HepG2 (cell line): ENCODE results near the gene ACSL1. TPM values are rescaled to one million over a fixed set of nuclear protein-coding genes. Genes with fewer than 3 reads are reported as not detected.

Experiments used
- ATAC-seq: fragments of 200-7000 bp; cut with Tn5 transposase; 3 replicates; pipeline ENCODE4 v1.9.1; 2020; ENCODE audit warnings: mild to moderate bottlenecking, moderate library complexity
- BruUV-seq: library from RNA; stranded (reverse); fragments of 400-500 nt; replicated peaks from 2 replicates; lab custom pipeline; 2021; lab: Mats Ljungman, UMichigan
- CTCF ChIA-PET: fragments of 300-600 bp; formaldehyde crosslinking; extraction: SDS; loops from one replicate; lab custom pipeline; 2021; ENCODE audit warnings: low total read pairs, inconsistent platforms, low intra/inter-chr PET ratio; lab: Yijun Ruan, JAX
- POLR2A ChIA-PET: fragments of 350-600 bp; sonication (Branson Sonifier 250); formaldehyde crosslinking; loops from one replicate; lab custom pipeline; 2020; ENCODE audit warnings: antibody characterized with exemption, inconsistent platforms; lab: Yijun Ruan, JAX
- DNase-seq: peaks from one replicate; pipeline ENCODE4 v3.0.0-alpha.2; 2015; ENCODE audit warnings: low spot score
- FAIRE-seq: peaks from 3 replicates; lab custom pipeline; 2011; peaks lifted over from hg19 to GRCh38; lab: Jason Lieb, UNC
- H2AFZ ChIP-seq: one replicate; pipeline ENCODE4 v1.6.1; 2011; ENCODE audit warnings: low read length, inconsistent platforms
- H3K27ac ChIP-seq: fragments of 300-600 bp; 3 replicates; pipeline ENCODE4 v1.8.0; 2011; ENCODE audit warnings: mixed run types, mild to moderate bottlenecking, mixed read lengths, low read length, inconsistent platforms; ENCODE audit not compliant: insufficient read depth; ENCODE audit errors: extremely low read length
- H3K27me3 ChIP-seq, 2 experiments: fragments of 200-600 bp in 1 of 2; 2 replicates in 1 of 2; 3 replicates in 1 of 2; pipeline versions ENCODE4 v1.6.0 to v1.8.0; 2011; ENCODE audit warnings: low read length in 2 of 2, mild to moderate bottlenecking in 2 of 2, moderate library complexity in 2 of 2, inconsistent platforms in 1 of 2; ENCODE audit not compliant: insufficient read depth in 2 of 2, control insufficient read depth in 1 of 2
- H3K36me3 ChIP-seq, 2 experiments: fragments of 200-600 bp in 1 of 2; replicated peaks in 1 of 2; 2 replicates in 1 of 2; 3 replicates in 1 of 2; pipeline versions ENCODE4 v1.5.1 to v1.8.0; 2011; ENCODE audit warnings: low read length in 2 of 2, inconsistent platforms in 1 of 2; ENCODE audit not compliant: insufficient read depth in 2 of 2, control insufficient read depth in 1 of 2
- H3K4me1 ChIP-seq: 2 replicates; pipeline ENCODE4 v1.5.1; 2012; ENCODE audit warnings: low read length, inconsistent platforms; ENCODE audit not compliant: insufficient read depth
- H3K4me2 ChIP-seq: 2 replicates; pipeline ENCODE4 v1.6.0; 2011; ENCODE audit warnings: low read depth, low read length, inconsistent platforms
- H3K4me3 ChIP-seq, 3 experiments: fragments of 200-600 bp in 1 of 3; sonication (generic), shearing (Covaris generic) in 1 of 3; replicated peaks in 1 of 3; 2 replicates each; pipeline ENCODE4 v1.5.1; 2011 to 2016; ENCODE audit warnings: low read length in 3 of 3, inconsistent platforms in 2 of 3, low read depth in 2 of 3, mild to moderate bottlenecking in 2 of 3, control low read depth in 1 of 3, mixed read lengths in 1 of 3; ENCODE audit not compliant: insufficient read depth in 1 of 3
- H3K79me2 ChIP-seq: one replicate; pipeline ENCODE4 v1.6.1; 2011; ENCODE audit warnings: low read length, inconsistent platforms; ENCODE audit not compliant: insufficient read depth
- H3K9ac ChIP-seq: 2 replicates; pipeline ENCODE4 v1.6.0; 2011; ENCODE audit warnings: mild to moderate bottlenecking, low read depth, low read length, inconsistent platforms; ENCODE audit not compliant: insufficient read depth
- H3K9me3 ChIP-seq: 2 replicates; pipeline ENCODE4 v1.5.1; 2012; ENCODE audit warnings: mild to moderate bottlenecking, low read length
- H4K20me1 ChIP-seq: 2 replicates; pipeline ENCODE4 v1.6.0; 2011; ENCODE audit warnings: inconsistent platforms, mild to moderate bottlenecking, low read length, moderate library complexity; ENCODE audit not compliant: insufficient read depth
- ASH2L ChIP-seq: fragments of 300-600, 200-600 bp; sonication (generic); IDR thresholded peaks from 2 replicates; pipeline ENCODE4 v1.7.0; 2017; ENCODE audit warnings: low read depth, mild to moderate bottlenecking, moderate library complexity, mixed read lengths, low read length; ENCODE audit not compliant: insufficient read length
- ATM ChIP-seq: fragments of 450-650 bp; IDR thresholded peaks from 2 replicates; pipeline ENCODE4 v1.7.1; 2017; ENCODE audit warnings: mild to moderate bottlenecking, borderline replicate concordance
- ESRRA ChIP-seq: sonication (generic); formaldehyde crosslinking; IDR thresholded peaks from 2 replicates; pipeline ENCODE4 v1.5.1; 2020; ENCODE audit warnings: mild to moderate bottlenecking, low read depth, missing genetic modification reagents
- GABPA ChIP-seq, 2 experiments: IDR thresholded peaks; 2 replicates each; pipeline ENCODE4 v1.6.1; 2011 to 2016; ENCODE audit warnings: low read depth in 2 of 2, low read length in 1 of 2, missing biosample characterization in 1 of 2, missing genetic modification characterization in 1 of 2
- MED13 ChIP-seq: sonication (generic); formaldehyde crosslinking; IDR thresholded peaks from 2 replicates; pipeline ENCODE4 v1.5.0; 2020; ENCODE audit warnings: missing genetic modification reagents
- MIER3 ChIP-seq: IDR thresholded peaks from 2 replicates; pipeline ENCODE4 v1.6.1; 2016; ENCODE audit warnings: missing compliant biosample characterization, borderline replicate concordance
- NFKBIZ ChIP-seq: IDR thresholded peaks from 2 replicates; pipeline ENCODE4 v1.6.1; 2018; ENCODE audit warnings: missing genetic modification reagents, missing compliant biosample characterization
- RBAK ChIP-seq: sonication (generic); formaldehyde crosslinking; IDR thresholded peaks from 2 replicates; pipeline ENCODE4 v1.5.1; 2020; ENCODE audit warnings: mild to moderate bottlenecking, missing genetic modification reagents
- TBX2 ChIP-seq: sonication (generic); formaldehyde crosslinking; IDR thresholded peaks from 2 replicates; pipeline ENCODE4 v1.5.0; 2020; ENCODE audit warnings: missing genetic modification reagents, mild to moderate bottlenecking, borderline replicate concordance
- XRCC5 ChIP-seq: fragments of 200-400 bp; formaldehyde crosslinking; optimal IDR thresholded peaks from 2 replicates; pipeline ENCODE3; 2017; ENCODE audit warnings: mild to moderate bottlenecking, low read length
- ZNF256 ChIP-seq: sonication (generic); formaldehyde crosslinking; conservative IDR thresholded peaks from 2 replicates; pipeline ENCODE4 v1.4.0; 2020; ENCODE audit warnings: missing genetic modification reagents
- ZNF3 ChIP-seq: IDR thresholded peaks from 2 replicates; pipeline ENCODE4 v1.7.0; 2017; ENCODE audit warnings: inconsistent platforms
- WGBS: methylation state at CpG from one replicate; pipeline ENCODE4 v1.1.6; 2017; ENCODE audit warnings: low lambda C conversion rate; 5-methylcytosine and 5-hydroxymethylcytosine counted together
- in situ Hi-C: cut with HindIII; loops from 2 replicates; pipeline ENCODE4 v1.10.0; 2017; ENCODE audit warnings: low pct_unique_long_range_greater_than_20kb; ENCODE audit not compliant: extremely low pct_ligation_motif_present
- intact Hi-C: fragments of 100-400 bp; cut with micrococcal nuclease; formaldehyde crosslinking; loops from one replicate; pipeline ENCODE4 v1.10.0; 2022; ENCODE audit not compliant: unreplicated experiment
- polyA plus RNA-seq, 8 experiments: library from polyadenylated mRNA; depleted of rRNA in 3 of 8; stranded (reverse) in 7 of 8; unstranded in 1 of 8; fragments of >200 nt; fragmentation: Illumina TruSeq in 4 of 8; extraction: Trizol in 4 of 8; gene quantifications; 2 replicates each; pipeline versions ENCODE4 v1.2.1 to v1.2.3, GENCODE V29; 2011 to 2016; ENCODE audit warnings: low read depth in 4 of 8, missing spikeins in 1 of 8, mixed read lengths in 1 of 8; ENCODE audit not compliant: insufficient read depth in 1 of 8
- total RNA-seq, 5 experiments: library from RNA; depleted of rRNA; stranded (reverse); fragments of >200 nt; fragmentation: Illumina TruSeq; extraction: Trizol; gene quantifications; 2 replicates each; pipeline ENCODE4 v1.2.3, GENCODE V29; 2016; ENCODE audit warnings: low read depth in 1 of 5
- TF ChIP-seq, protein P1 (sequence below): sonication (generic); formaldehyde crosslinking; IDR thresholded peaks from 2 replicates; pipeline ENCODE4 v1.5.0; 2020; ENCODE audit warnings: missing genetic modification reagents
- TF ChIP-seq, protein P2 (sequence below): sonication (generic); formaldehyde crosslinking; IDR thresholded peaks from 2 replicates; pipeline ENCODE4 v1.8.0; 2022; ENCODE audit warnings: mild to moderate bottlenecking, missing genetic modification reagents
- TF ChIP-seq, protein P3 (sequence below): sonication (generic); formaldehyde crosslinking; IDR thresholded peaks from 2 replicates; pipeline ENCODE4 v1.8.0; 2022; ENCODE audit warnings: missing genetic modification reagents, low read depth, mild to moderate bottlenecking, borderline replicate concordance
- TF ChIP-seq, protein P4 (sequence below): sonication (generic); formaldehyde crosslinking; IDR thresholded peaks from 2 replicates; pipeline ENCODE4 v1.9.0; 2021; ENCODE audit warnings: missing genetic modification reagents, mild to moderate bottlenecking, borderline replicate concordance
- TF ChIP-seq, protein P5 (sequence below): sonication (generic); formaldehyde crosslinking; IDR thresholded peaks from 2 replicates; pipeline ENCODE4 v1.4.0; 2020; ENCODE audit warnings: missing genetic modification reagents
- TF ChIP-seq, protein P6 (sequence below): sonication (generic); formaldehyde crosslinking; conservative IDR thresholded peaks from 2 replicates; pipeline ENCODE4 v1.8.0; 2022; ENCODE audit warnings: low read depth, missing genetic modification reagents

ACSL1 gene
- total and polyA plus RNA-seq, 2 of the 13 experiments (the other 11 are each of a cell fraction or from before 2014, with no cell fraction given) = 10.0 to 29.8 TPM

DNA sequence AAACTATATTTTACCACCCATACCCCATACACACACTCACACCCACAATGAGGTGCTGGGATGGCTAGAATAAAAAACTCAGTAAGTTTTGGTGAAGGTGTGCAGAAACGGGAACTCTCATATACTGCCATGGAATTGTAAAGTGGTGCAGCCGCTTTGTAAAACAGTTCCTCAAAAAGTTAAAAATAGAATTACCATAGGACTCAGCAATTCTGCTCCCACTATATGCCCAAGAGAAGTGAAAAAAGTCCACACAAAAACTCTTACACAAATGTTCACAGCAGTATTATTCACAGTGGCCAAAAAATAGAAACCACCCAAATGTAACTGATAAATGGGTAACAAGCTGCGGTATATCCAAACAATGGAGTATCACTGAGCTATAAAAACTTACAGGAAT lies 98.3 kb downstream of the ACSL1 start:
- no peak overlapping the region for H2AFZ ChIP-seq
- peaks cover 2 to 38% of the 10 kb centered on the region in 2 experiments for H3K36me3 ChIP-seq
- no TSS peak for BruUV-seq
- intact Hi-C loops (no loop called here), in situ Hi-C loops (no loop called here)
- peaks cover 34% of the 10 kb centered on the region for H3K79me2 ChIP-seq
- FAIRE-seq = no peak
- H3K27ac ChIP-seq = no peak overlapping the region
- no peak for ATAC-seq
- H3K4me3 ChIP-seq = no peak overlapping the region
- H3K27me3 ChIP-seq = no peaks in the 10 kb centered on the region
- no peak for DNase-seq
- no peaks in the 10 kb centered on the region for H4K20me1 ChIP-seq
- POLR2A ChIA-PET = no interaction called here
- peaks cover 43% of the 10 kb centered on the region for H3K4me1 ChIP-seq
- no peak overlapping the region for H3K9ac ChIP-seq
- 99% methylated on average over 3 of the region's 3 CpGs for WGBS
- no peaks in the 10 kb centered on the region for H3K9me3 ChIP-seq
- CTCF ChIA-PET = no interaction called here
- no peak overlapping the region for H3K4me2 ChIP-seq
- TF ChIP-seq, protein P1, sequence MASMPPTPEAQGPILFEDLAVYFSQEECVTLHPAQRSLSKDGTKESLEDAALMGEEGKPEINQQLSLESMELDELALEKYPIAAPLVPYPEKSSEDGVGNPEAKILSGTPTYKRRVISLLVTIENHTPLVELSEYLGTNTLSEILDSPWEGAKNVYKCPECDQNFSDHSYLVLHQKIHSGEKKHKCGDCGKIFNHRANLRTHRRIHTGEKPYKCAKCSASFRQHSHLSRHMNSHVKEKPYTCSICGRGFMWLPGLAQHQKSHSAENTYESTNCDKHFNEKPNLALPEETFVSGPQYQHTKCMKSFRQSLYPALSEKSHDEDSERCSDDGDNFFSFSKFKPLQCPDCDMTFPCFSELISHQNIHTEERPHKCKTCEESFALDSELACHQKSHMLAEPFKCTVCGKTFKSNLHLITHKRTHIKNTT (CRISPR knock-in tag) = no peak
- no peak for TF ChIP-seq XRCC5
- TF ChIP-seq, protein P2, sequence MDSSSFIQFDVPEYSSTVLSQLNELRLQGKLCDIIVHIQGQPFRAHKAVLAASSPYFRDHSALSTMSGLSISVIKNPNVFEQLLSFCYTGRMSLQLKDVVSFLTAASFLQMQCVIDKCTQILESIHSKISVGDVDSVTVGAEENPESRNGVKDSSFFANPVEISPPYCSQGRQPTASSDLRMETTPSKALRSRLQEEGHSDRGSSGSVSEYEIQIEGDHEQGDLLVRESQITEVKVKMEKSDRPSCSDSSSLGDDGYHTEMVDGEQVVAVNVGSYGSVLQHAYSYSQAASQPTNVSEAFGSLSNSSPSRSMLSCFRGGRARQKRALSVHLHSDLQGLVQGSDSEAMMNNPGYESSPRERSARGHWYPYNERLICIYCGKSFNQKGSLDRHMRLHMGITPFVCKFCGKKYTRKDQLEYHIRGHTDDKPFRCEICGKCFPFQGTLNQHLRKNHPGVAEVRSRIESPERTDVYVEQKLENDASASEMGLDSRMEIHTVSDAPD = no peak
- TF ChIP-seq, protein P3, sequence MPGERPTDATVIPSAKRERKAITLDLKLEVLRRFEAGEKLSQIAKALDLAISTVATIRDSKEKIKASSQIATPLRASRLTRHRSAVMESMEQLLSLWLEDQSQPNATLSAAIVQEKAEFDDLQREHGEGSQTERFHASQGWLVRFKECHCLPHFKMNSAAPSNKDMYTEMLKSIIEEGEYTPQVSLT (CRISPR knock-in tag) = no peak
- TF ChIP-seq, protein P4, sequence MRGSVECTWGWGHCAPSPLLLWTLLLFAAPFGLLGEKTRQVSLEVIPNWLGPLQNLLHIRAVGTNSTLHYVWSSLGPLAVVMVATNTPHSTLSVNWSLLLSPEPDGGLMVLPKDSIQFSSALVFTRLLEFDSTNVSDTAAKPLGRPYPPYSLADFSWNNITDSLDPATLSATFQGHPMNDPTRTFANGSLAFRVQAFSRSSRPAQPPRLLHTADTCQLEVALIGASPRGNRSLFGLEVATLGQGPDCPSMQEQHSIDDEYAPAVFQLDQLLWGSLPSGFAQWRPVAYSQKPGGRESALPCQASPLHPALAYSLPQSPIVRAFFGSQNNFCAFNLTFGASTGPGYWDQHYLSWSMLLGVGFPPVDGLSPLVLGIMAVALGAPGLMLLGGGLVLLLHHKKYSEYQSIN = no peak
- no peak for TF ChIP-seq NFKBIZ (CRISPR knock-in tag)
- TF ChIP-seq, protein P5, sequence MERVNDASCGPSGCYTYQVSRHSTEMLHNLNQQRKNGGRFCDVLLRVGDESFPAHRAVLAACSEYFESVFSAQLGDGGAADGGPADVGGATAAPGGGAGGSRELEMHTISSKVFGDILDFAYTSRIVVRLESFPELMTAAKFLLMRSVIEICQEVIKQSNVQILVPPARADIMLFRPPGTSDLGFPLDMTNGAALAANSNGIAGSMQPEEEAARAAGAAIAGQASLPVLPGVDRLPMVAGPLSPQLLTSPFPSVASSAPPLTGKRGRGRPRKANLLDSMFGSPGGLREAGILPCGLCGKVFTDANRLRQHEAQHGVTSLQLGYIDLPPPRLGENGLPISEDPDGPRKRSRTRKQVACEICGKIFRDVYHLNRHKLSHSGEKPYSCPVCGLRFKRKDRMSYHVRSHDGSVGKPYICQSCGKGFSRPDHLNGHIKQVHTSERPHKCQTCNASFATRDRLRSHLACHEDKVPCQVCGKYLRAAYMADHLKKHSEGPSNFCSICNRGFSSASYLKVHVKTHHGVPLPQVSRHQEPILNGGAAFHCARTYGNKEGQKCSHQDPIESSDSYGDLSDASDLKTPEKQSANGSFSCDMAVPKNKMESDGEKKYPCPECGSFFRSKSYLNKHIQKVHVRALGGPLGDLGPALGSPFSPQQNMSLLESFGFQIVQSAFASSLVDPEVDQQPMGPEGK (CRISPR knock-in tag) = no peak
- TF ChIP-seq ZNF3 (CRISPR knock-in tag) = no peak
- no peak for TF ChIP-seq ESRRA
- TF ChIP-seq, protein P6, sequence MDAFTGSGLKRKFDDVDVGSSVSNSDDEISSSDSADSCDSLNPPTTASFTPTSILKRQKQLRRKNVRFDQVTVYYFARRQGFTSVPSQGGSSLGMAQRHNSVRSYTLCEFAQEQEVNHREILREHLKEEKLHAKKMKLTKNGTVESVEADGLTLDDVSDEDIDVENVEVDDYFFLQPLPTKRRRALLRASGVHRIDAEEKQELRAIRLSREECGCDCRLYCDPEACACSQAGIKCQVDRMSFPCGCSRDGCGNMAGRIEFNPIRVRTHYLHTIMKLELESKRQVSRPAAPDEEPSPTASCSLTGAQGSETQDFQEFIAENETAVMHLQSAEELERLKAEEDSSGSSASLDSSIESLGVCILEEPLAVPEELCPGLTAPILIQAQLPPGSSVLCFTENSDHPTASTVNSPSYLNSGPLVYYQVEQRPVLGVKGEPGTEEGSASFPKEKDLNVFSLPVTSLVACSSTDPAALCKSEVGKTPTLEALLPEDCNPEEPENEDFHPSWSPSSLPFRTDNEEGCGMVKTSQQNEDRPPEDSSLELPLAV (CRISPR knock-in tag) = no peak
- no peak for TF ChIP-seq ZNF256
- TF ChIP-seq MIER3 = no peak
- TF ChIP-seq ASH2L = no peak
- TF ChIP-seq MED13 (CRISPR knock-in tag) = no peak
- no peak for TF ChIP-seq GABPA (IDR thresholded peaks at IDR 0.05; ENCODE audit: low read depth, low read length)
- no peak for TF ChIP-seq GABPA (CRISPR knock-in tag; IDR thresholded peaks at IDR 0.05; ENCODE audit: low read depth)
- no peak for TF ChIP-seq ATM
- TF ChIP-seq RBAK (CRISPR knock-in tag) = no peak
- TF ChIP-seq TBX2 = no peak
